LHCN-M2 (cell line): ENCODE results near the gene SLC24A1. TPM values are rescaled to one million over a fixed set of nuclear protein-coding genes. Genes with fewer than 3 reads are reported as not detected.
A peak's percentile ranks its signal among the peaks of the same experiment; 100 is the strongest.

Source experiments
- DNase-seq: peaks from one replicate; pipeline ENCODE4 v3.0.0-alpha.2; 2012; ENCODE audit warnings: low read depth
- total RNA-seq: library from RNA; depleted of rRNA; stranded (reverse); fragments of >200 nt; gene quantifications from 2 replicates; pipeline ENCODE4 v1.2.3, GENCODE V29; 2014; rRNA removed

The SLC24A1 gene
- total RNA-seq, 1 experiment from 2014 or later, result 9.3 TPM

- no peak for DNase-seq
These were observed 30.4 kb downstream of the SLC24A1 start for GRCh38 chr15:65651831-65652749.

- peak; percentile 61 for DNase-seq
These were observed 31.6 kb downstream of the SLC24A1 start for GRCh38 chr15:65653341-65653740.

GRCh38 chr15:65653801-65654521, 32.2 kb downstream of the SLC24A1 start:
- DNase-seq, result no peak

GRCh38 chr15:65655026-65655425, 33.3 kb downstream of the SLC24A1 start:
- peak; percentile 61 for DNase-seq

GRCh38 chr15:65655457-65655856, 33.7 kb downstream of the SLC24A1 start:
- DNase-seq, result no peak

- DNase-seq, result peak; percentile 26
These were observed 37.8 kb downstream of the SLC24A1 start for GRCh38 chr15:65659502-65660052.

GRCh38 chr15:65660927-65661326, 39.2 kb downstream of the SLC24A1 start:
- peak; percentile 31 for DNase-seq

GRCh38 chr15:65663521-65663920, 41.8 kb downstream of the SLC24A1 start:
- no peak for DNase-seq

- peak; percentile 87 for DNase-seq
These were observed 44.5 kb downstream of the SLC24A1 start for GRCh38 chr15:65666257-65666656.

GRCh38 chr15:65675551-65675950, 53.8 kb downstream of the SLC24A1 start:
- no peak for DNase-seq

GRCh38 chr15:65676123-65676522, 54.4 kb downstream of the SLC24A1 start:
- no peak for DNase-seq

- no peak for DNase-seq
These were observed 58.8 kb downstream of the SLC24A1 start for GRCh38 chr15:65680544-65680943.

- no peak for DNase-seq
These were observed 60.7 kb downstream of the SLC24A1 start for GRCh38 chr15:65682404-65682911.

- no peak for DNase-seq
These were observed 66.7 kb downstream of the SLC24A1 start for GRCh38 chr15:65688462-65688861.

GRCh38 chr15:65690173-65690572, 68.4 kb downstream of the SLC24A1 start:
- no peak for DNase-seq

GRCh38 chr15:65690778-65691177, 69.0 kb downstream of the SLC24A1 start:
- no peak for DNase-seq

- no peak for DNase-seq
These were observed 73.3 kb downstream of the SLC24A1 start for GRCh38 chr15:65695081-65695480.

Other genes with a start within 250 kb of the SLC24A1 start
- gene IGDCC3, start 243.9 kb upstream of the SLC24A1 start, total RNA-seq, result not detected in 2 replicates
- 6.5 and 7.7 TPM in 2 replicates for gene IGDCC4, start 199.0 kb upstream of the SLC24A1 start, total RNA-seq
- 27.0 and 27.7 TPM in 2 replicates for gene DPP8, start 104.2 kb upstream of the SLC24A1 start, total RNA-seq
- 137 and 144 TPM in 2 replicates for gene HACD3, start 91.5 kb upstream of the SLC24A1 start, total RNA-seq
- 32.6 and 36.6 TPM in 2 replicates for gene INTS14, start 10.8 kb upstream of the SLC24A1 start, total RNA-seq
- gene DENND4A, start 170.4 kb downstream of the SLC24A1 start, total RNA-seq, result 7.8 and 16.4 TPM in 2 replicates
- 219 and 243 TPM in 2 replicates for gene RAB11A, start 247.6 kb downstream of the SLC24A1 start, total RNA-seq